Measurements from ENCODE around the gene ZNF282.
A peak's percentile ranks its signal among the peaks of the same experiment; 100 is the strongest.

ZNF282 gene

DNA sequence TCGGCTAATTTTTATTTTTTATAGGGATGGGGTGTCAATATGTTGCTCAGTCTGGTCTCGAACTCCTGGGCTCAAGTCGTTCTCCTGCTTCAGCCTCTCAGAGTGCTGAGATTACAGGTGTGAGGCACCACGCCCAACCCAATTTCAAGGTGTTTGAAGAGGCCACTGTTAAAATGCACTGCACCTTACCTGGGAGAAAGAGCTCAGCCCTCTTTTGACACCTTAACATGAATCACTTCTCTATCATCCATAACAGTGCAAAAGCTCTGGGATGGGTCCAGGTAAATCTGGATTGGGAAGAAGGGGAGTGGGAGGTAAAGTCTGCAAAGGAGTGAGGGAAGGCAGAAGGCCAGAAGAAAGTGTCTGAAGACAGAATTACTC is 557 bp upstream of the ZNF282 start:
- Histone ChIP-seq H3K4me3 (ENCODE audit: low read depth, low read length) (peak overlapping the region; percentile 99), H3K27ac (ENCODE audit: extremely low read depth, low read depth, low read length) (peak overlapping the region; percentile 95; the same call in 1 of the 2 replicates), H3K4me1 (ENCODE audit: control insufficient read depth, insufficient read depth, low read length) (no peaks in the 10 kb centered on the region), H3K36me3 (ENCODE audit: control insufficient read depth in 2 of 2, insufficient read depth in 1 of 2, low read length in 2 of 2) (peaks cover 9 to 31% of the 10 kb centered on the region in 2 experiments), H3K9me3 (ENCODE audit: control insufficient read depth, insufficient read depth, low read depth, low read length) (no peaks in the 10 kb centered on the region)
- POLR2A ChIA-PET = interaction anchor here (0.6 to 2.1 kb wide), 15 partner anchors 9 to 430 kb away, joined by 3 to 14 read pairs (median 4); partner anchors contain the start of genes ZNF398 and ZNF783
- CTCF ChIA-PET = interaction anchor here (0.6 to 1.6 kb wide), 11 partner anchors 9 to 469 kb away, joined by 3 to 13 read pairs (median 5); partner anchors contain the start of genes ZNF398 and ZNF425
- TF ChIP-seq, protein P1, sequence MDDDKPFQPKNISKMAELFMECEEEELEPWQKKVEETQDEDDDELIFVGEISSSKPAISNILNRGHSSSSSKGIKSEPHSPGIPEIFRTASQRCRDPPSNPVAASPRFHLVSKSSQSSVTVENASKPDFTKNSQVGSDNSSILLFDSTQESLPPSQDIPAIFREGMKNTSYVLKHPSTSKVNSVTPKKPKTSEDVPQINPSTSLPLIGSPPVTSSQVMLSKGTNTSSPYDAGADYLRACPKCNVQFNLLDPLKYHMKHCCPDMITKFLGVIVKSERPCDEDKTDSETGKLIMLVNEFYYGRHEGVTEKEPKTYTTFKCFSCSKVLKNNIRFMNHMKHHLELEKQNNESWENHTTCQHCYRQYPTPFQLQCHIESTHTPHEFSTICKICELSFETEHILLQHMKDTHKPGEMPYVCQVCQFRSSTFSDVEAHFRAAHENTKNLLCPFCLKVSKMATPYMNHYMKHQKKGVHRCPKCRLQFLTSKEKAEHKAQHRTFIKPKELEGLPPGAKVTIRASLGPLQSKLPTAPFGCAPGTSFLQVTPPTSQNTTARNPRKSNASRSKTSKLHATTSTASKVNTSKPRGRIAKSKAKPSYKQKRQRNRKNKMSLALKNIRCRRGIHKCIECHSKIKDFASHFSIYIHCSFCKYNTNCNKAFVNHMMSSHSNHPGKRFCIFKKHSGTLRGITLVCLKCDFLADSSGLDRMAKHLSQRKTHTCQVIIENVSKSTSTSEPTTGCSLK (tag by site-specific recombination; IDR thresholded peaks at IDR 0.05) = no peak
- 0 out of 2 replicates have a peak, but pooled peaks have one; percentile 17 for TF ChIP-seq ZBTB6 (tag by site-specific recombination; IDR thresholded peaks at IDR 0.05)
- TF ChIP-seq ZNF302 (tag by site-specific recombination; IDR thresholded peaks at IDR 0.05; ENCODE audit: low read depth) = no peak
- no peak; the same call in 1 of the 2 replicates for TF ChIP-seq ZNF335 (tag by site-specific recombination; conservative IDR thresholded peaks at IDR 0.05)

GRCh38 chr7:149196151-149196704 is 882 bp downstream of the ZNF282 start:
- Histone ChIP-seq H3K4me3 (ENCODE audit: low read depth, low read length) (peak overlapping the region; percentile 99), H3K9me3 (ENCODE audit: control insufficient read depth, insufficient read depth, low read depth, low read length) (no peaks in the 10 kb centered on the region), H3K27ac (ENCODE audit: extremely low read depth, low read depth, low read length) (peak overlapping the region; percentile 95), H3K4me1 (ENCODE audit: control insufficient read depth, insufficient read depth, low read length) (no peaks in the 10 kb centered on the region), H3K36me3 (ENCODE audit: control insufficient read depth in 2 of 2, insufficient read depth in 1 of 2, low read length in 2 of 2) (peaks cover 16 to 45% of the 10 kb centered on the region in 2 experiments)
- TF ChIP-seq ZBTB21 (tag by site-specific recombination; IDR thresholded peaks at IDR 0.05) (no peak), ZNF335 (tag by site-specific recombination; conservative IDR thresholded peaks at IDR 0.05) (peak; percentile 70), ZNF837 (tag by site-specific recombination; IDR thresholded peaks at IDR 0.05) (no peak), ZBTB17 (tag by site-specific recombination; IDR thresholded peaks at IDR 0.05) (peak; percentile 91), ZNF747 (tag by site-specific recombination; IDR thresholded peaks at IDR 0.05) (no peak), ZNF692 (tag by site-specific recombination; IDR thresholded peaks at IDR 0.05) (peak; percentile 79), ZBTB1 (tag by site-specific recombination; IDR thresholded peaks at IDR 0.05) (no peak), ZIC2 (tag by site-specific recombination; IDR thresholded peaks at IDR 0.05) (peak; percentile 34), ZNF600 (tag by site-specific recombination; IDR thresholded peaks at IDR 0.05) (no peak), ZNF510 (tag by site-specific recombination; IDR thresholded peaks at IDR 0.05; ENCODE audit: insufficient replicate concordance) (no peak), GLIS2 (tag by site-specific recombination; IDR thresholded peaks at IDR 0.05) (peak; percentile 35; the same call in 1 of the 2 replicates), ZSCAN30 (tag by site-specific recombination; IDR thresholded peaks at IDR 0.05) (no peak), ZNF341 (tag by site-specific recombination; IDR thresholded peaks at IDR 0.05; ENCODE audit: low read depth) (peak; percentile 9; the same call in 1 of the 2 replicates), ZFP69B (tag by site-specific recombination; IDR thresholded peaks at IDR 0.05) (peak; percentile 43; the same call in 1 of the 2 replicates), ZNF670 (tag by site-specific recombination; IDR thresholded peaks at IDR 0.05; ENCODE audit: low read depth) (no peak)
- TF ChIP-seq, protein P2, sequence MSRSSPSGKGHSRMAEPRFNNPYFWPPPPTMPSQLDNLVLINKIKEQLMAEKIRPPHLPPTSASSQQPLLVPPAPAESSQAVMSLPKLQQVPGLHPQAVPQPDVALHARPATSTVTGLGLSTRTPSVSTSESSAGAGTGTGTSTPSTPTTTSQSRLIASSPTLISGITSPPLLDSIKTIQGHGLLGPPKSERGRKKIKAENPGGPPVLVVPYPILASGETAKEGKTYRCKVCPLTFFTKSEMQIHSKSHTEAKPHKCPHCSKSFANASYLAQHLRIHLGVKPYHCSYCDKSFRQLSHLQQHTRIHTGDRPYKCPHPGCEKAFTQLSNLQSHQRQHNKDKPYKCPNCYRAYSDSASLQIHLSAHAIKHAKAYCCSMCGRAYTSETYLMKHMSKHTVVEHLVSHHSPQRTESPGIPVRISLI (tag by site-specific recombination; IDR thresholded peaks at IDR 0.05) = no peak
- ChIA-PET POLR2A (interaction anchor here (1.2 to 2.1 kb wide), 7 partner anchors 9 to 428 kb away, joined by 3 to 12 read pairs (median 4); partner anchors contain the start of genes ZNF398 and ZNF783), CTCF (interaction anchor here (0.7 to 2.1 kb wide), 10 partner anchors 9 to 226 kb away, joined by 3 to 7 read pairs (median 4); partner anchors contain the start of gene ZNF398)

Data from HEK293 (cell line).